ENCODE results near the gene SLC25A23.

DNA sequence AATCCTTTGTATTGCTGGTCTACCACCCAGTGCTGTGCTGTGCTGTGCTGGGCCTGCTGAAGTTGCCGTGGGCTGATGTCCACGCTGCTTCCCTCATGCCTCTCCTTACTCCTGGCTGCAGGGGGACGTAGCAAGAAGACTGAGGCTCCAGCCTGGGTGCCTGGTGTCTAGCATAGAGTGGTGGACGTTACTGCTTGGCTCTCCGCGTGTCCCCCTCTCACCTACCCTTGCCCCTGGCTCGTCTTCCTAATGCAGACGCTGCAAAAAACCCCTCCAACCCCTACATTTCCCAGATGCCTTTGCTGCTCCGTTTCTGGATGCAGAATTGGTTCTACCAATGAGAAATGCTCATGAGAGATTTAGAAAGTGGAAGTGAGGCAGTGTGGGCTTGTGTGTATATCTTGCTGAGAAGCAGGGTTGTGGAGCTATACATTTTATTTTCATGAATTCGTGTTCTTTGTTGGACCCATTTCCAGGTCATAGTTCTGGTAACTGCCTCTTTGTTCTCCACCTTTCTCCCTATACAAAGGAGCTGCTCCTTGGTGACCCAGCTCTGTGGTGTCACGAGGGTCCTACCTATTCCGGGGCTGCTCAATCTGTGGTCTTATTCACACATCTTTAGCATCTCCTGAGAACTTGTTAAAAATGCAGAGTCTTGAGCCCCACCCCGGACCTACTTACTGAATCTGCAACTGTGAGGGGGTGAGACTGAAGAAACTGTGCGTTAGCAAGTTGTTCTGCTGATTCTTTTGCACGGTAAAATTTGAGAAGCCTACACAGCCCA, 29.9 kb upstream of the SLC25A23 start:
- TF ChIP-seq, protein P1, sequence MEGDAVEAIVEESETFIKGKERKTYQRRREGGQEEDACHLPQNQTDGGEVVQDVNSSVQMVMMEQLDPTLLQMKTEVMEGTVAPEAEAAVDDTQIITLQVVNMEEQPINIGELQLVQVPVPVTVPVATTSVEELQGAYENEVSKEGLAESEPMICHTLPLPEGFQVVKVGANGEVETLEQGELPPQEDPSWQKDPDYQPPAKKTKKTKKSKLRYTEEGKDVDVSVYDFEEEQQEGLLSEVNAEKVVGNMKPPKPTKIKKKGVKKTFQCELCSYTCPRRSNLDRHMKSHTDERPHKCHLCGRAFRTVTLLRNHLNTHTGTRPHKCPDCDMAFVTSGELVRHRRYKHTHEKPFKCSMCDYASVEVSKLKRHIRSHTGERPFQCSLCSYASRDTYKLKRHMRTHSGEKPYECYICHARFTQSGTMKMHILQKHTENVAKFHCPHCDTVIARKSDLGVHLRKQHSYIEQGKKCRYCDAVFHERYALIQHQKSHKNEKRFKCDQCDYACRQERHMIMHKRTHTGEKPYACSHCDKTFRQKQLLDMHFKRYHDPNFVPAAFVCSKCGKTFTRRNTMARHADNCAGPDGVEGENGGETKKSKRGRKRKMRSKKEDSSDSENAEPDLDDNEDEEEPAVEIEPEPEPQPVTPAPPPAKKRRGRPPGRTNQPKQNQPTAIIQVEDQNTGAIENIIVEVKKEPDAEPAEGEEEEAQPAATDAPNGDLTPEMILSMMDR (conservative IDR thresholded peaks at IDR 0.05), result no peak
- TF ChIP-seq EZH2 (IDR thresholded peaks at IDR 0.05; ENCODE audit: low read depth), result no peak
